G401.6 (cell line): ENCODE data around the gene DCXR.
"Not testable (repeated sequence)": the region's sequence is repeated elsewhere in the genome, so short reads cannot be mapped to it uniquely, and the experiment has no call there.

Source experiments
- FAIRE-seq: peaks from 2 replicates; lab custom pipeline; 2012; peaks lifted over from hg19 to GRCh38; lab: Jason Lieb, UNC

DCXR gene

GRCh38 chr17:82039695-82040299 is 2.3 kb upstream of the DCXR start:
- FAIRE-seq = no peak

- FAIRE-seq = not testable (repeated sequence)
Measured at GRCh38 chr17:82038796-82039409, 1.4 kb upstream of the DCXR start.

GRCh38 chr17:82037889-82038195 is 345 bp upstream of the DCXR start:
- no peak for FAIRE-seq

GRCh38 chr17:82036634-82037091 is 834 bp downstream of the DCXR start:
- FAIRE-seq = no peak

GRCh38 chr17:82035956-82036633 is 1.4 kb downstream of the DCXR start:
- FAIRE-seq = no peak

- FAIRE-seq = no peak
Measured at GRCh38 chr17:82035488-82035887, 2.0 kb downstream of the DCXR start.

- no peak for FAIRE-seq
Measured at GRCh38 chr17:82034371-82035011, 3.0 kb downstream of the DCXR start.

GRCh38 chr17:82033359-82034085 is 4.0 kb downstream of the DCXR start:
- no peak for FAIRE-seq

GRCh38 chr17:82031885-82032627 is 5.4 kb downstream of the DCXR start:
- FAIRE-seq = no peak

GRCh38 chr17:82031303-82031884 is 6.1 kb downstream of the DCXR start, which contains the start of gene RAC3:
RAC3 (plus strand) TSS chr17:82031678; CDS start chr17:82031762, 84 bp downstream.
- no peak for FAIRE-seq

- no peak for FAIRE-seq
Measured at GRCh38 chr17:82030470-82031302, 6.8 kb downstream of the DCXR start.

GRCh38 chr17:82029990-82030469 is 7.5 kb downstream of the DCXR start:
- no peak for FAIRE-seq

- FAIRE-seq = no peak
Measured at GRCh38 chr17:82029391-82029790, 8.1 kb downstream of the DCXR start.

GRCh38 chr17:82028966-82029365 is 8.5 kb downstream of the DCXR start:
- FAIRE-seq = no peak

- FAIRE-seq = no peak
Measured at GRCh38 chr17:82028246-82028645, 9.3 kb downstream of the DCXR start.

- FAIRE-seq = no peak
Measured at GRCh38 chr17:82025401-82026107, 11.9 kb downstream of the DCXR start.

- FAIRE-seq = no peak
Measured at GRCh38 chr17:82024859-82025258, 12.6 kb downstream of the DCXR start.

GRCh38 chr17:82023447-82024241 is 13.9 kb downstream of the DCXR start:
- FAIRE-seq = no peak

- peak; percentile 99 for FAIRE-seq
Measured at GRCh38 chr17:82022981-82023446, 14.5 kb downstream of the DCXR start, which contains the start of gene LRRC45. LRRC45 (plus strand) TSS chr17:82023305; CDS start chr17:82023644, 339 bp downstream.
